WI38 (cell line): ENCODE results near the gene PABPN1L.
"Not testable (repeated sequence)": the region's sequence is repeated elsewhere in the genome, so short reads cannot be mapped to it uniquely, and the experiment has no call there.

Experiments
- H3K4me3 ChIP-seq: 2 replicates; pipeline ENCODE4 v1.5.1; 2011; ENCODE audit warnings: low read depth, mild to moderate bottlenecking, control low read depth, low read length
- TF ChIP-seq, protein P1 (sequence below): IDR thresholded peaks from 2 replicates; pipeline ENCODE4 v1.5.1; 2012; ENCODE audit warnings: low read depth, mild to moderate bottlenecking, control low read depth, low read length

The PABPN1L gene

DNA sequence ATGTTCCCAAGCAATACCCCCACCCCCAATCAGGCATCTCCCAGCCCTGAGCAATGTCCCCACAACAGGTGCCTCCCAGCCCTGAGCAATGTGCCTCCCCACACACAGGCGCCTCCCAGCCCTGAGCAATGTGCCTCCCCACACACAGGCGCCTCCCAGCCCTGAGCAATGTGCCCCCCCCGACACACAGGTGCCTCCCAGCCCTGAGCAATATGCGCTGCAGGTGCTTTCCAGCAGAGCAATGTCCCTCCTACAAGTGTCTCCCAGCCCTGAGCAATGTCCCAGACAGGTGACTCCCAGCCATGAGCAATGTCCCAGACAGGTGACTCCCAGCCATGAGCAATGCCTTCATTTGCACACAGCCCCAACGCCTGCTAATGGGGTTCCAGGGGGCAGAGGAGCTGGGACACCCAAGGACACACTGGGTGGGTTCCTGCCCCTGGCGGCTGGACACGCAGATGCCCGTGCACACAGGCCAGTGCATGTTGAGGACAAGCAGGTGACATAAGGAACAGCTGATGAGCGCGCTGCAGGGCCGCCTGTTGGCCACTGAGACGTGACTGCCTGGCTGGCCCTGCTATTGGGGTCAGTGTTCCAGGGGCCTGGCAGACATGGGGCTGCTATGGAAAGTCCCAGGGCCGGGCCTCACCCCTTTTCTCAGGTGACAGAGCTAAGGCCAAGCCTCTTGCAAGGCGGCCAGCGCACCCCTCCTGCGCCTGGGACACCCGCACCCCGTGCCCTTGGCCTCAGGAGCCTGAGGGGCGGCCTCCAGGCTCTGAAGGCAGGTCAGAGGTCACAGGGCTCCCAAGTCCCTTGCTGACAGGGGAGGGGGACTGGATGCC, 26.9 kb upstream of the PABPN1L start:
- TF ChIP-seq, protein P1, sequence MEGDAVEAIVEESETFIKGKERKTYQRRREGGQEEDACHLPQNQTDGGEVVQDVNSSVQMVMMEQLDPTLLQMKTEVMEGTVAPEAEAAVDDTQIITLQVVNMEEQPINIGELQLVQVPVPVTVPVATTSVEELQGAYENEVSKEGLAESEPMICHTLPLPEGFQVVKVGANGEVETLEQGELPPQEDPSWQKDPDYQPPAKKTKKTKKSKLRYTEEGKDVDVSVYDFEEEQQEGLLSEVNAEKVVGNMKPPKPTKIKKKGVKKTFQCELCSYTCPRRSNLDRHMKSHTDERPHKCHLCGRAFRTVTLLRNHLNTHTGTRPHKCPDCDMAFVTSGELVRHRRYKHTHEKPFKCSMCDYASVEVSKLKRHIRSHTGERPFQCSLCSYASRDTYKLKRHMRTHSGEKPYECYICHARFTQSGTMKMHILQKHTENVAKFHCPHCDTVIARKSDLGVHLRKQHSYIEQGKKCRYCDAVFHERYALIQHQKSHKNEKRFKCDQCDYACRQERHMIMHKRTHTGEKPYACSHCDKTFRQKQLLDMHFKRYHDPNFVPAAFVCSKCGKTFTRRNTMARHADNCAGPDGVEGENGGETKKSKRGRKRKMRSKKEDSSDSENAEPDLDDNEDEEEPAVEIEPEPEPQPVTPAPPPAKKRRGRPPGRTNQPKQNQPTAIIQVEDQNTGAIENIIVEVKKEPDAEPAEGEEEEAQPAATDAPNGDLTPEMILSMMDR: no peak
- H3K4me3 ChIP-seq: no peak overlapping the region

- TF ChIP-seq, protein P1: no peak
- H3K4me3 ChIP-seq: no peak overlapping the region
Observed at GRCh38 chr16:88892065-88892464, 25.6 kb upstream of the PABPN1L start.

GRCh38 chr16:88891083-88891482, 24.6 kb upstream of the PABPN1L start:
- H3K4me3 ChIP-seq: no peak overlapping the region
- TF ChIP-seq, protein P1: no peak

DNA sequence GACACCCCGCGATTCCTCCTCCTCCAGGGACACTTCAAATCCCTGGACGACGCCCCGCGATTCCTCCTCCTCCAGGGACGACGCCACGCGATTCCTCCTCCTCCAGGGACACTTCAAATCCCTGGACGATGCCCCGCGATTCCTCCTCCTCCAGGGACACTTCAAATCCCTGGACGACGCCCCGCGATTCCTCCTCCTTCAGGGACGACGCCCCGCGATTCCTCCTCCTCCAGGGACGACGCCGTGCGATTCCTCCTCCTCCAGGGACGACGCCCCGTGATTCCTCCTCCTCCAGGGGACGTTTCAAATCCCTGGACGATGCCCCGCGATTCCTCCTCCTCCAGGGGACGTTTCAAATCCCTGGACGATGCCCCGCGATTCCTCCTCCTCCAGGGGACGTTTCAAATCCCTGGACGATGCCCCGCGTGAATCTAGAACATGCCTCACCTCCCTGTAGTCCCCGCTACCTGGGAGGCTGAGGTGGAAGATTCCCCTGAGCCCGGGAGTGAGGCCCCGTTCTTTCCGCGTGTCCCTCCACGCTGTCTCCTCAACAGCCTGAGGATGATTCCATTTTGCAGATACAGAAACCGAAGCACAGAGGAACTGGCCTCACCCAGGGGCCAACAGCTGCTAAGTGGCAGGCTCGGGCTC, 23.4 kb upstream of the PABPN1L start:
- not testable (repeated sequence) for H3K4me3 ChIP-seq

GRCh38 chr16:88888461-88889387, 22.3 kb upstream of the PABPN1L start:
- H3K4me3 ChIP-seq: no peak overlapping the region
- TF ChIP-seq, protein P1: no peak

GRCh38 chr16:88888057-88888456, 21.6 kb upstream of the PABPN1L start:
- TF ChIP-seq, protein P1: no peak
- H3K4me3 ChIP-seq: no peak overlapping the region

DNA sequence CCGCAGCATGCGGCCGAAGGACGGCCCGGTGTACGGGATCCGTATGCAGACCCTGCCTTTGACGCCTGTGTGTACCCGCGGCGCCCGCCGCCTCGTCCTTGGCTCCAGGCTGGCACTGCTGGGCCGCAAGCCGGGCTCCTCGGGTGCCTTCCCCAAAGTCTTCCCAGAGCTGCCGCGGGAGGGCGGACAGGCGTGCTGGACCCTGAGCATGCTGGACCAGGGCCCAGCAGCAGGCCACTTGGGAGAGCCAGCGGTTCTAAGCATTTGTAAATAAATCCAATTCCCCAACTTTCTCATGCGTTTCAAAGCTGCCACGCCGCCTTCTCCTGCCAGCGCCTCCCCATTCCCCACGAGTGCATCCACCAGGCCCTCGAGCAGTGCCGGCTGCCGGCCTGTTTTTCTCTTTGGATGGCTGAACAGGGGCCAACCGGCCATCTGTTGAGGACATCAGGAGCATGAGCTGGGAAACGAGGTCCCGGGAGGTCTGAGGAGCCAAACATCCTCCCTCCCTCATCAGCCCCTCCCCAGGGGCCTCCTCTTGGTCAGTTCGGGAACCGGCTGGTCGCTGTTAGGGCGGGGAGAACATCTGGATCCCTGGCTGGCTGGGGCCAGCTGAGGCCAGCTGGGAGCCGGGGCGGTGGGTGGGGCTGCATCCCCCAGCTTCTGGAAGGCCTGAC, 20.5 kb upstream of the PABPN1L start:
- no peak overlapping the region for H3K4me3 ChIP-seq
- TF ChIP-seq, protein P1: no peak
